ENCODE results near the gene ABTB2.

Gene ABTB2

GRCh38 chr11:34324466-34324865 is 33.3 kb downstream of the ABTB2 start (continued):
- TF ChIP-seq TSHZ2 (CRISPR knock-in tag; IDR thresholded peaks at IDR 0.05) (no peak), TOX (CRISPR knock-in tag; IDR thresholded peaks at IDR 0.05; ENCODE audit: borderline replicate concordance) (no peak), CREB5 (CRISPR knock-in tag; IDR thresholded peaks at IDR 0.05; ENCODE audit: low read depth) (no peak), ZC3H10 (CRISPR knock-in tag; IDR thresholded peaks at IDR 0.05) (no peak), CSRNP3 (CRISPR knock-in tag; IDR thresholded peaks at IDR 0.05) (no peak), ZFP30 (CRISPR knock-in tag; IDR thresholded peaks at IDR 0.05) (no peak), ZNF70 (CRISPR knock-in tag; IDR thresholded peaks at IDR 0.05) (no peak)

GRCh38 chr11:34323601-34324000 is 34.2 kb downstream of the ABTB2 start:
- TF ChIP-seq ZFP3 (CRISPR knock-in tag; IDR thresholded peaks at IDR 0.05) = no peak
- no peak for TF ChIP-seq ARNTL (CRISPR knock-in tag; IDR thresholded peaks at IDR 0.05; ENCODE audit: borderline replicate concordance, low read depth)
- TF ChIP-seq BACH2 (CRISPR knock-in tag; IDR thresholded peaks at IDR 0.05; ENCODE audit: borderline replicate concordance) = no peak
- no peak for TF ChIP-seq ISL1 (CRISPR knock-in tag; IDR thresholded peaks at IDR 0.05)
- ATAC-seq = no peak

GRCh38 chr11:34318111-34319037 is 39.4 kb downstream of the ABTB2 start:
- no peak for TF ChIP-seq TCF4 (CRISPR knock-in tag; IDR thresholded peaks at IDR 0.05; ENCODE audit: borderline replicate concordance)
- no peak for TF ChIP-seq ZC3H10 (CRISPR knock-in tag; IDR thresholded peaks at IDR 0.05)
- no peak for TF ChIP-seq BACH2 (CRISPR knock-in tag; IDR thresholded peaks at IDR 0.05; ENCODE audit: borderline replicate concordance)
- peak; percentile 69 for ATAC-seq

GRCh38 chr11:34317666-34318065 is 40.1 kb downstream of the ABTB2 start:
- ATAC-seq = no peak
- TF ChIP-seq TCF4 (CRISPR knock-in tag; IDR thresholded peaks at IDR 0.05; ENCODE audit: borderline replicate concordance) (no peak), TSHZ2 (CRISPR knock-in tag; IDR thresholded peaks at IDR 0.05) (no peak), POU6F1 (CRISPR knock-in tag; IDR thresholded peaks at IDR 0.05; ENCODE audit: borderline replicate concordance, low read depth) (no peak), ARNTL (CRISPR knock-in tag; IDR thresholded peaks at IDR 0.05; ENCODE audit: borderline replicate concordance, low read depth) (no peak), CSDC2 (CRISPR knock-in tag; IDR thresholded peaks at IDR 0.05) (no peak), GLIS3 (CRISPR knock-in tag; IDR thresholded peaks at IDR 0.05) (no peak), RARB (CRISPR knock-in tag; IDR thresholded peaks at IDR 0.05) (no peak)

Measured in SK-N-SH treated with all-trans-retinoic acid at 6 μM for 48 hours (cell line).